AG08396 (cell line): ENCODE results near the gene TRAK1.

ENCODE experiments used
- DNase-seq: peaks from one replicate; pipeline ENCODE4 v3.0.0; 2012; ENCODE audit warnings: low spot score, mixed read lengths

Gene TRAK1

DNA sequence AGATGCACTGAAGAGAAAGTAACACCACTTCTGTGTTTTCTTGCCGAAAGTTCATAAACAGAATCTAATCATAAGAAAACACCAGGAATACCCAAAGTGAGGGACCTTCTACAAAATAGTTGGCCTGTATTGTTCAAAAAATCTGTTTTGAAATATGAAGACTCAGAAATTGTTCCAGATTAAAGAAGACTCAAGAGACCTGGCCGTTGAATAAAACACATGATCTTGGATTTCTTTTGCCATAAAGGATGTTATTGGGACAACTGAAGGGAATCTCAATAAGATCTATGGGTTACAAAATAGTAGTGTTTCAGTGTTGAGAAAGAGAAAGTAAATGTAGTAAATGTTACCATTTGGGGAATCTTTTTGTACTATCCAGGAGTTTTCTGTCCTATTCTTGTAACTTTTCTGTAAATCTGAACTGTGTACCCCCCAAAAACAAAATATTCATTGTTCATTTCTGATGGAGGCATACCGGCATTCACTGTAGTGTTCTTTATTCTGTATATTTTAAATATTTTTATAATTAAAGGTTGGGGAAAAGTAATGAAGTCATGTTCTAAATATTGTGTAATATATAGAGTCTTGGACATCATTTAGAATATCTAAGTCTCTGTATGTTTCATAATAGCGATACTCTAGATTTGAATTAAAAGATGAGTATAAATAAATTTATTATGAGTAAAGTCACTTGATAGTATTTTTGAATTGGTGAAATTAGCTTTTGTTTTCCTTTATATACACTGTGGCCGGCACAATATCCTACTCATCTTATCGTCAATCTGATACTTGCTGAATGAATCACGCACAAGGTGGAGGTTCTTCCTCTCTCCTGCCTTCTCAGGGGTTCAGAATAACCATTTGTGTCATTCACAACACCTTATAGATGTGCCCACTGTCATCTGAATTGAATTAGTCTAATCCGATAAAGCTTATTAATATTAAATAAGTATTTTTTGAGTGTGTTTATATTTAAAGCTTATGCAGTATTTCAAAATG is 66.7 kb downstream of the TRAK1 start:
- no peak for DNase-seq

DNA sequence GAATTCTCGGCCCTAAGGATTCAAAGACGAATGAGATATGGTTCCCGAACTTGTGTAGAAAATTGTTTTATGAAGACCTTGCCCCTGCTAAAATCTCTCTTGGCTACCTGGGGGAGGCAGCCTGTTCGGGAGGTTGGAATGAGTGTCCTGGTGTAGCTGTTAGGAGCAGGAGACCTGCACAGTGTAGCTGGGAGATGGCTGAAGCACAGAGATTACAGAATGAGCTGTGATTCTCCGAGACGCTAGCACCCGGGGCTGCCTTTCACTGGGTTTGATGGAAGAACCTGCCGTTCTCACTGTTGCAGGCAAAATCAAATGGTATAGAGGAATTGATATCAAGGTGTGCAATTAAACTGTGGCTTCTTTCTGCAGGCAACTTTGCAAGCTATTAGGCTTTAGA is 68.0 kb downstream of the TRAK1 start:
- no peak for DNase-seq

DNA sequence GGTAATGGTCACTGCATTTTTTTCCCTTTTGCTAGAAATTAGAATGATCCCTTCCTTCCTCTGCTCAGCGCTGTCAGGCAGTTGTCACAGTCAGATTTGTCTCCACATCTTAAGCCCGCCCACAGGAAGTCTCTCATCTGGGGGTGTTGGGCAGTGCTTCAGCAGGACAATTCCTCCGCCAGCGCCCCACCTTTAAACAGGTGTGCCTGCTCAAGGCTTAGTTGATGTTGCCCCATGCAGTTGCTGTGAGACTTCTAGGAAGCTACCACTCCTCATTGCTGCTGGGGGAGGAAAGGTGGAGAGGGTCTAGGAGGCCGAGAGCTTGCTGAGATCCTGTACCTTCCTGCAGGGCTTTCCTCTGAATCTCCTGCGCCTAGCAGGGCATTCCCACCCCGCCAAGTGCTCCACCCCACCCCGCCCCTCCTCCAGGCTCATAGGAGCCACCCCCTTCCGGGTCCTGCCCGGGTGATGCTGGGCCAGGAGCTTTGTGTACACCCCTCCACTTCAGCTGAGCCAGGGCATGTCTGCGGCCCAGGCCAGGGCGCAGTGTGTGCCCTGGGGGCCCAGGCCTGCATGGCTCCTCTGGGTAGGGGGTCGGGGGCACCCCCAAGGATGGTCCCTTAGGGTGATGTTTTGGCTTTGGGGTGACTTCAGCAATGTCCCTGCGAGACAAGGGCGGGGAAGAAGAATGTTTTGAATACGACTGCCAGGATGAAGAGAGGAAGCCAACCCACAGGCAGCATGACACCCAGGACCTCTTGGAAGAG is 68.7 kb downstream of the TRAK1 start:
- DNase-seq, result peak; percentile 33

DNA sequence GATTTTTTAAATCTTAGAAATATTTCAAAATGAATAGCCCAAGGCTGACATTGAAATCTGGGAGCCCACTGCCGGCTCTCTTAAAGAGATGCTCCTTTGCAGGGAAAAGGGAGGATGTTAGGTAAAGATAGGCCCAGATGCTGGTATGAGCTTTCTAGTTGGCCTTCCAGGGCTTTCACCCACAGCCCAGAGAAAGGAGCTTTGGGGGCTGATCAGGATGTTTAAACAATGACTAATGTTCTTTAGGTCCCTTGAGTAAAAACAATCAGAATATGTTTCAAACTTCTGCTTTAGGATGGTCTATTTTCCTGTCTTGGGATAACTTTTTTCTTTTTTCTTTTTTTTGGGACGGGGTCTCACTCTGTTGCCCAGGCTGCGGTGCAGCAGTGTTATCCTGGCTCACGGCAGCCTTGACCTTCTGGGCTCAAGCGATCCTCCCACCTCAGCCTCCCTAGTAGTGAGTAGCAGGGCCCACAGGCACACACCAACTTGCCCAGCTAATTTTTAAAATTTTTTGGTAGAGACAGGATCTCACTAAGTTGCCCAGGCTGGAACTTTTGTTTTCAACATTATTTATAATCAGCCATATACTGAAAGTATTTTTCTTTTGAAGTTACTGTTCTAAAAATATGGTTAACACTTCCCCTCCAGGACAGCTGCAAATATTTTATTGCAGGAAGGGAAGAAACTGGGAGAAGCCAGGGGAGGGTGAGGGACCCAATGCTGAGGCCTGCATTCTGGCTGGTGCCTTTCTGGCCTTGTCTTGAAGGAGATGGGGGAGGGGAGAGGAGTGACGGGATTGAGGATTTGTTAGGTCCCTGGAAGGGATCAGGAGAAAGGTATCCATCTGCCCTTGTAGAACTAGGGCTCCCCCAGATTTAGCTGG is 70.1 kb downstream of the TRAK1 start:
- DNase-seq, result peak; percentile 26

DNA sequence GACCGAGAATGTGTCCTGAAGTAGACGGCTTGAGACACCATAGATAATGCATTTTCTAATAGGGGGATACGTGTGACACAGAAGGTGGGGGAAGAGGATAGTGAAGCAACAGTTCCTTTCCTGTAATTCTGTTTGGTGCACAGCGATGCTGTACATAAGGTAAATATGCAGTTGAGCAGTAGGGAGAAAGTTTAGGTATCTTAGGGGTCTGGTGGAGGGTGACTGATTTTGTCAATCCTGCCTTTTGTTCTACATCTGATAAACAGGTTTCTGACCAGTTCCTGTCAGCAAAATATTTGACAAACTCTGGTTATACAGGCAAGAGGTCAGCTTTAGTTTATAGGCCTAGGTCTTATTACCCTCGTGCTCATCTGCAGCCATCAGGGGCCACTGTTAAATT is 71.3 kb downstream of the TRAK1 start:
- DNase-seq, result no peak

DNA sequence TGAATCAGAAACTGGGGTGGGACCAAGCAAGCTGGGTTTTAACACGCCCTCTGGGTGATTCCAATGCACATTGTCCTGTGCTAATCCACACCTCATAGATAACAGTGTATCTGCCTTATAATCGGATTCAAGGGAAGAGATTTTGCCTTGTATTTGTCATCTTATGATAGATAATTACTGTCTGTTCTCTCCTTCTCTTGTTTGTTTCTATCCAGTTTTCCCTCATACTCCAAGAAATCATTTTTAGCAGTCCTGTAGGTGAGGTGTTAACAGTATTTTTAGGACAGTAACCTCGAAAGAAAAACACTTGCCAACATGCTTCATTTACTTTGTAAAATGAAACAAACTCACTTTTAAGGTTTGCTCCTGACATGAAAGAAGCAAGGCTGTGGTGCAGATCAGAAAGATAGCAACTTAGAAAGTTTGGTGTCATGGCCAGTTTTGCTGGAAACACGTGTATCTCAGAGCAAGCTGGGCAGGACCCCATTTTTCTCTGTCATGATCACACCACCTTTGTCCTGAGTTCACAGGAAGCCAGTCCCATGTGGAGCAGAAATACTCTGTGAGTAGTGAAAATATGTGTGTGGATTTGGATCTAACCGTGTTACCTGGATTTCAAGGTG is 72.6 kb downstream of the TRAK1 start:
- no peak for DNase-seq

DNA sequence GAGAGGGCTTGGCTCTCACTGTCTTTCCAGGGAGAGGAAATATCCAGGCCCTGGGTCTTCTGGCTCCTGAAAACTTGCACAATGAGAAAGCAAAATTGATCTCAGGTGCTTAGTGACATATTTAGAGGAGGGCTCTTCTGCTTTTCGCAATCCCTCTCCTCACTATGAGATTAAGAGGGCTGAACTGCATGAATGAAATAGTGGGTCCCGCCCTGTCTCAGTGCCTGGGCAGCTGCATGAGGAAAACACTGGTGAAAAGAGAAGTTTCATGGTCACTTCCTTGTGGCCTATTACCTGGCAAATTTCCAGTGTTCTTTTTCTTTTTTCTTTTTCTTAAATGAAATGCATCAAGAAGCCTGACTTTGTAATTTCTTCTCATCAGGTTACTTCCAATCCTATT is 73.5 kb downstream of the TRAK1 start:
- DNase-seq, result no peak

DNA sequence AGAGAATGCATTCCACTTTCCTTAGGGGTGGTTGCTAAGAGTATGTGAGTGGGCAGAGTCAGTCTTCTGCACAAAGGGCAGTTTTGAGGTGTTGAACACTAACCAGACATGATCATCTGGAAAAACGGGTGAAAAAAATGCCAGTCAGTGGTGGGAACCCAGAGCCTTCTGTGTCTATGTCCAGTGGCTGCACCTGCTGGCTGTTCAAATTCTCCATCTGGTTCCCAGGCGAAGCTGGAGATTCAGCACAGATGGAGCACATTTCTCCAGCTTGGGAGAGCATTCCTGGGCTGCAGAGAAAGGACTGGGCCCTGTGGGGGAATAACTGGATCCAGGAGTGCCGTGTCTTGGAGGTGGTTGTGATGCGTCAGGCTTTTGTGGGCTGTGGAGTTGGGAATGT is 74.1 kb downstream of the TRAK1 start:
- no peak for DNase-seq

DNA sequence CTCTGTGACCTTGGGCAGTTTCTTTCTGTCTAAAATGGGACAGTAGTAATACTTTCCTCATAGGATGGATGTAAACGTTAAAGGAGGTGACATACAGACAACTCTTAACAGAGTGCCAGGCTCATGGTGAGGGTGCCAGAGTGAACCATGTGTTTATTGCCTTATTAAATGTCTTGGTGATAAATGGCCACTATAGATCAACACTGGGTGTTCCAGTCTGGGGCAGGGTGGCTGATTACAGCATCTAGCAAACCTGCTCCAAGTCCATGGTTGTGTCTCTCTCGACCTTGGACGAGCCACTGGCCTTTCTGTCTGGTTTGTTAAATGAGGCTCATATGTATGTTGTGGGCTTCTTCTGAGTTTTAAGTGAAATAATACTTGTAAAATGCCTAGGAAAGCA is 75.1 kb downstream of the TRAK1 start:
- no peak for DNase-seq

DNA sequence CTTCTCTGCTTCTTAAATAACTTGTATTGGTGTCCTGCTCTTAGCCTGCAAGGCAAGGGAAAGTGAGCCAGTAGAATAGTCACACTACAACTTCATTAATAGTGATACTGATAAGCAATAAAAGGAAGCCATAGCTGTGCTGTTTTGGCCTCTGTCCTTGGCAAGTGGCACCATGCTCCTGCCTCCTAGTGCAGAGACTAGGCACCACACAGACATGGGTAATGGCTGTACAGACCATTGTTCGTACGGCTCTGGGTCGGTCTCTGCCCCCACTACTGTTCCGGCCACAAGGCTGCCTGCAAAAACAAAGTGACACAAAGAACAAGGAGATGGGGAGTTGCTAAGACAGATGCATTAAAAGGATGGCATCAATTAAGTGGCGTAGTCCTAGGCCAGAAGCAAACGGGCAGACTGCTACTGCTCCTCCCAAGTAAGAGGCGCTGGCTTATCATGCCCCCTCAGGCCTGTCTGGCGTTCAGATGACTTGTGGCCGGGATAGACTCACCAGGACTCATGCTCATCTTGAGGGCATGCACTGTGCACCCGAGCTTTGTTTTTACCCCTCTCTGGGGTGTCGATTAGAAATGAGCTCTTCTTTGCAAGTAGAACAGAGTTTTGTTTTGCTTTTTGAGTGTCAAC is 75.6 kb downstream of the TRAK1 start:
- DNase-seq, result no peak

DNA sequence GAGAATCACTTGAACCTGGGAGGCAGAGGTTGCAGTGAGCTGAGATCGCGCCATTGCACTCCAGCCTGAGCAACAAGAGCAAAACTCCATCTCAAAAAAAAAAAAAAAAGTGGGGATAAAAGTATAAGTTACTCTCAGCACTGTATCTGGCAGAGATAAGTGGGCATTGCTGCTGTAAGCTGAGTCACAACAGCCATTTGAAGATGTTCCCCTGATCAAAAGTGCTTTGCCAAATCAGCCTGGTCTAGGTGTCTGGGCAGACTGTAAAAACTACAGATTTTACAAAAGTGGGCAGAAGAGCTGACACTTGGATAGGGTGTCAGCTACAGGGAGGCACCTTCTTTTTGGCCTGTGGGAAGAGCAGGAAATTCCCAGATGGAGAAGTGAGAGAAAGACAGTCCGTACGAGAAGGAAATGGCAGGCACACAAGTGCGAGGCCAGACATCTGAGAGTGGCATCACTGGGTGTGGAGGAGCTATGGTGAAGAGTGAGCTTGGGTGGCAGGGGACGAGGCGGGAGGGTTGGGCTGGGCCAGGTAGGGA is 78.5 kb downstream of the TRAK1 start:
- DNase-seq, result no peak

DNA sequence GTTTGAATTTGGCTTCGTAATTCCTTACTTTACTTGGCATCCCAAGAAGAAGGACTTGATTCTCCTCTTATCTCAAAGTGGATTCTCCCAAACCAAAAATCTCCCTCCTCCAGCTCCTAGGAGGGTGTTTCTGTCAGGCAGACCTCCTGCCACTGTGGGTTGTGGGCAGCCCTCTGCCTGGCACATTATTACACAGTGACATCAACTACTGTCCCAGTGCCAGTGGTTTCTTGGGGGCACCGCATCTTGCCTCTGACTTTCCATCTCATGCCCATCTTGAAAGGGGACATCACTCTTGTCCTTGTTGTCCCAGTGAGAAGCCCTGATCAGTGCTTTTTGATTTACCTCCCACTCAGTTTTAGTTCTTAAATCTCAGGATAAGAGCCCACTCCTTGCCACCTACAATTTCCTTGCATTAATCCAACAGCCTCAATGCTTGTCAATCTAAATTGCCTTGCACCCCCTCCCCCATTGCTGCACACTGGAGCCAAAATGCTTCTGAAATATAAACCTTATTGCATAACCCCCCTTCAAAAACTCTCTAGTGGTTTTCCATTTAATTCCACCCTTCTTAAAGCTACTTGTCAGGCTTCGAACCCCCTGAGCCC is 81.0 kb downstream of the TRAK1 start:
- no peak for DNase-seq

DNA sequence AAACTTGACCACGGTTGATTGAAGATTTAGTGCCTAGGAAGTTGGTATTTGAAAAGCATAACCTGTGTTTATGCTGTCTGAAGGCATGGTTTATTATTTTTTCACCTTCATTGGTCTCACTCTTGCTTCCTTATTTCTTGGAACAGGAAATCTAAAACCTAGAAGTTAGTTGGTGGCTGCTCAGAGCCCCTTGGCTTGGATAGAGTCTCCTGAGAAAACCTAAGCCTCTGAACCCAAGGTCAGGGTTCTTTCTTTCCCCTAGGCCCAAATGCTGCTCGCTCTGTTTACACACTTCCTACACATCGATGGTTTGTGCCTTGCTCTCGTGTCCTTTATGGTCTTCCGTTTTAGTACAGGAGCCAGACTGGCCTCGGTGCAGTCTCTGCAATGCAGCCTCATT is 82.2 kb downstream of the TRAK1 start:
- DNase-seq, result no peak

DNA sequence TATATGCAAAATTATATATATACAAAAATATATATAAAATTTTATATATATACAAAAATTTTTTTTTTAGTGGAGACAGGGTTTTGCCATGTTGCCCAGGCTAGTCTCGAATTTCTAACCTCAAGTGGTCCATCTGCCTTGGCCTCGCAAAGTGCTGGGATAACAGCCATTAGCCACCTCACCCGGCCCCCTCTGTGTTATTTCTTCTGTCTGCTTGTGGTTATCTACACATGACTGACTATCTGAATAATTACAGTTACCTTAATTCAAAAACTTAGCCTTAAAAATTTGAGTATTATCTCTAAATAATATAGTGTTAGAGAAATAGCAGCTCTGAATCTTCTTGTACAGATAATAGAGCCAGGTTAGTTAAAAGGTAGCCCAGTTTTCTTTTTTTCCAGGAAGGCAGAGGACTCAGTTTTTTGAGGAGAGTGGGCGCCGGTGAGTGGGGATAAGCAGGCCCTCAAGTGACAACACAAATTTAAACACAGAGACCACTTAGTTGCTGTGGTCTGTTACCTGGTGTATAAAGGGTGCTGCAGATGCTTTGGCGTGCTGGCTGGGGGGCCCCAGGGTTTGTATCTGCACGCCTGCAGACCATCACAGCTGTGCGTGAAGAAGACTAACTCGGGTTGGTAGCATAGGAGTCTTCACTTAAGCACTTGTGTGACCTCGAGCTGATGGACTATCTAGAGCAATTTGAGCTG is 83.7 kb downstream of the TRAK1 start:
- DNase-seq, result no peak

DNA sequence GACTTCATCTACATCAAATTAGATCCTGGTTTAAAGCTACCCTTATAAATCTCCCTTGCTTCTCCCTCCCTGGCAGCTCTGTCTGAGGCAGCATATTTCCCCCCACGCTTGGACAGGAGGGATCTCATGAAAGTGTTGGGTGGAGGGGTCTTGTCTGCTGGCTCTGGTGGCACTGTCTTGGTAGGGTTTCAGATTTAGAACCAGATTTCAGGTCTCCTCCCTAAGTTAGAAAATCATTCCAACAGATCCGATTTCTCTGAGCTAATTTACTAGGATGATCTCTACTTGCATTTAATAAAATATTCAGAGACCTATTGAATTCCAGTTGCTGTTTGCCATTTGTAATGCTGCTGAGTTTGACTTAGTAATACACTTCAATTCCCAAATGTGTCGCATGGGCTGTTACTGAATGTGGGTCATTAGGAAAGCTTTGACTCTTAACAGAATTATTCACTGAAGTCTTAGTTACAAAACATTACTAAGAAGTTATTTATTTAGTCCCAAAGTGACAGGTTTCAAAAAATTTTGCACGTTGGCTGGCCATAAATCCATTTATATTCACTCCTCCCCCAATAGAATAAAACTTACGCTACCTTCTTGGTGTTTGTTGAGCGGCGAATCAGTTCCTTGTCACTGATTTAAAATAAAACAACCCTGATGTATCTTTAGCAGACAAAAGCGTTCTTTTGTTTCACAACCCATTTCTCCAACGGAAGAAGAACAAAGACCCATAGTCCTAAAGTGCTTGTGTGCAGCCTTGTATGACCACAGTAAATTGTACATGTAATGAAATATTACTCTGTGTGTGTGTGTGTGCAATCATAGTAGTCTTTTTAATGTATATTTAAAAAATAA is 84.5 kb downstream of the TRAK1 start:
- no peak for DNase-seq

DNA sequence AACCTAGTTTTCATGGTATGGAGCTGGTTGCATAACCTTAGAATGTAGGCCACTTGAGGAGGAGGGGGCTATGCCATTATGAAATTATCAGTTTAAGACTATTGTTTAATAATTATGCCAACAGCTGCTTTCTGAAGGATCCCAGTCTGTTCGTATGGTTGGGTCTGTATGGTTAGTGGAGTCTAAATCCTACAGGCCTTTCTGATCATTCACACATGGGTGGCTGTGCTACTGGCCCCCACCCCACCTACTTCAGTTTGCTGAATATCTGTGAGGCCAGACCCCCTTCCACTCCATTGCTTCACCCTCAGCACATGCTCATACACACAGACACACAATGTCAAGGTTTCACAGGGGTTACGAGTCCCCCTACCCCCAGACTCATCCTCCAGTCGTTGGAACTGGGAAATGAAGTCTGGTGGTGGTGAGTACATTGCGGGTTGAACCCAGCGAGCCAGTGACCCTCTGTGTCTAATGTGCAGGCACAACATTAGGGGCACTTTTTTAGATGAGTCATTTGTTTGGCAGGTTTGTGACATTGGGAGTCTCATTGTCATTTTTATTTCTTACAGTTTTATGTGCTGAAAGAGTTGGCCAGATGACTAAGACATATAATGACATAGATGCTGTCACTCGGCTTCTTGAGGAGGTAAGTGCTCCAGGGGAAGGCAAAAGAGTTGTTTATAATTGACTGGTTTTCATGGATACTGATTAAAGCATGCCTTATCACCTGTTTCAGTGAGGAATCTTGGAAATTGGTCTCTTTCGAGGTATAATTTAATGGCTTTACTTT is 85.3 kb downstream of the TRAK1 start:
- DNase-seq, result no peak

DNA sequence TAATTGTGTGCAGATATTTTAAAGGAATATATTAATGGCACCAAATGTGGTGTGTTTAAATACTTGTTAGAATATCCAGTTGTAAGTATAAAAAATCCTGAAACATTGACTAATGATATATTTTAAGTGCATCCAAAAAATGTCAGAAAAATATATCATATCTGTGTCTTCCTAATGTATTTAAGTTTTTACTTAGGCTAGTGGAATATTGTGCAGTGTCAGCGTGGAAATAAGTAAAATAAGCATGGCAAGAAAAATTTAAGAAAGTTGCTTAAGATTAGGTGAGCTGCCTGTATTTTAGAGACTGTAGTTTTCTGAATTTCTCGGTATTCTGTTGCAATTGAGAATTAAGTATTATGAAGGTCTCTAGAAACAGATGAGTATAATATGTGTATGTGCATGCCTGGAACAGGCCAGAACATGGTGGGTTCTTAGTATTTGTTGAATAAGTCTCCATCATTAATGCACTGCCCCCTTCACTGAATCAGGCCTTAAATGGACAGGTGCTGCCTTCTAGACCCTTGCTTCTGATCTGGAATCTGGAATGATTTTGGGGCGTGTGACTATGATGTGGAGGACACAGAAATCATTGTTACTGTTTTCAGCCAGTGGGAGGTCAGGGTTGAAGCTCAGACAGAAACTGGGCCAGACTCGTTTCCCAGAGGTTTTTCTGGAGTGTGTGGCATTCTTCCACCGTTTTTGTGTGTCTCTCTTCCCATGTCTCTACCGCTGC is 86.1 kb downstream of the TRAK1 start:
- DNase-seq, result no peak
